Nephron (organoid): ENCODE data around the gene BEND5.
A peak's percentile ranks its signal among the peaks of the same experiment; 100 is the strongest.

Source experiments
- H3K27ac Mint-ChIP-seq, 3 experiments: 2 replicates each; pipeline ENCODE4 v1.8.0; 2020; ENCODE audit warnings: mixed read lengths in 3 of 3, mild to moderate bottlenecking in 2 of 3, moderate library complexity in 1 of 3
- H3K27me3 Mint-ChIP-seq: 2 replicates; pipeline ENCODE4 v1.8.0; 2021; ENCODE audit warnings: low read depth, mild to moderate bottlenecking, moderate library complexity, mixed read lengths
- H3K36me3 Mint-ChIP-seq: 2 replicates; pipeline ENCODE4 v1.8.0; 2020; ENCODE audit warnings: low read depth, mixed read lengths
- H3K4me1 Mint-ChIP-seq: 2 replicates; pipeline ENCODE4 v1.8.0; 2020; ENCODE audit warnings: mixed read lengths
- H3K4me3 Mint-ChIP-seq, 3 experiments: 2 replicates each; pipeline ENCODE4 v1.8.0; 2020; ENCODE audit warnings: mild to moderate bottlenecking in 3 of 3, mixed read lengths in 3 of 3, moderate library complexity in 2 of 3
- H3K9me3 Mint-ChIP-seq: 2 replicates; pipeline ENCODE4 v1.8.0; 2020; ENCODE audit warnings: mixed read lengths
- CTCF ChIP-seq, 3 experiments: fragments of 200-600 bp; sonication (generic); IDR thresholded peaks; one replicate each; pipeline ENCODE4 v1.5.0; 2021; ENCODE audit warnings: antibody characterized with exemption in 3 of 3; ENCODE audit not compliant: unreplicated experiment in 3 of 3

BEND5 gene, protein sequence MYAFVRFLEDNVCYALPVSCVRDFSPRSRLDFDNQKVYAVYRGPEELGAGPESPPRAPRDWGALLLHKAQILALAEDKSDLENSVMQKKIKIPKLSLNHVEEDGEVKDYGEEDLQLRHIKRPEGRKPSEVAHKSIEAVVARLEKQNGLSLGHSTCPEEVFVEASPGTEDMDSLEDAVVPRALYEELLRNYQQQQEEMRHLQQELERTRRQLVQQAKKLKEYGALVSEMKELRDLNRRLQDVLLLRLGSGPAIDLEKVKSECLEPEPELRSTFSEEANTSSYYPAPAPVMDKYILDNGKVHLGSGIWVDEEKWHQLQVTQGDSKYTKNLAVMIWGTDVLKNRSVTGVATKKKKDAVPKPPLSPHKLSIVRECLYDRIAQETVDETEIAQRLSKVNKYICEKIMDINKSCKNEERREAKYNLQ

GRCh38 chr1:48776393-48777218 lies at the start of gene BEND5:
BEND5 (minus strand) TSS chr1:48776891; CDS start chr1:48776831, 60 bp downstream.
- Mint-ChIP-seq H3K4me1 (peaks cover 38% of the 10 kb centered on the region), H3K27me3 (peaks cover 14% of the 10 kb centered on the region), H3K27ac (peak within 1 kb of the TSS; percentile 96 to 99 (median 96)), H3K36me3 (peaks cover 20% of the 10 kb centered on the region), H3K4me3 (peak within 1 kb of the TSS; percentile 97 to 99 (median 98)), H3K9me3 (no peaks in the 10 kb centered on the region)
- TF ChIP-seq CTCF (IDR thresholded peaks at IDR 0.05; ENCODE audit: unreplicated experiment in 3 of 3): no peak

GRCh38 chr1:48823168-48823567 lies 46.5 kb upstream of the BEND5 start:
- peaks cover 17% of the 10 kb centered on the region for H3K27me3 Mint-ChIP-seq
- H3K4me1 Mint-ChIP-seq: peaks cover 5% of the 10 kb centered on the region
- no peaks in the 10 kb centered on the region for H3K9me3 Mint-ChIP-seq
- no peaks in the 10 kb centered on the region for H3K36me3 Mint-ChIP-seq
- TF ChIP-seq CTCF (IDR thresholded peaks at IDR 0.05; ENCODE audit: unreplicated experiment in 3 of 3): no peak
- no peak overlapping the region for H3K4me3 Mint-ChIP-seq
- peak overlapping the region; percentile 85 to 88 (median 87) for H3K27ac Mint-ChIP-seq

GRCh38 chr1:48820491-48820890 lies 43.8 kb upstream of the BEND5 start:
- Mint-ChIP-seq H3K4me1 (no peaks in the 10 kb centered on the region), H3K27me3 (peaks cover 5% of the 10 kb centered on the region), H3K9me3 (no peaks in the 10 kb centered on the region), H3K36me3 (no peaks in the 10 kb centered on the region), H3K27ac (no peak overlapping the region), H3K4me3 (no peak overlapping the region)
- no peak for TF ChIP-seq CTCF (IDR thresholded peaks at IDR 0.05; ENCODE audit: unreplicated experiment in 3 of 3)

GRCh38 chr1:48817505-48818114 lies 40.9 kb upstream of the BEND5 start:
- Mint-ChIP-seq H3K9me3 (peaks cover 3% of the 10 kb centered on the region), H3K36me3 (no peaks in the 10 kb centered on the region), H3K4me1 (peaks cover 4% of the 10 kb centered on the region), H3K27ac (no peak overlapping the region), H3K4me3 (no peak overlapping the region), H3K27me3 (no peaks in the 10 kb centered on the region)
- TF ChIP-seq CTCF (IDR thresholded peaks at IDR 0.05; ENCODE audit: unreplicated experiment in 3 of 3): peak; percentile 66 to 79 (median 71)

GRCh38 chr1:48810740-48811139 lies 34.0 kb upstream of the BEND5 start:
- Mint-ChIP-seq H3K36me3 (no peaks in the 10 kb centered on the region), H3K9me3 (peaks cover 9% of the 10 kb centered on the region), H3K27ac (peak overlapping the region in 2 of 3 experiments; percentile 66 to 69), H3K4me3 (no peak overlapping the region), H3K4me1 (peaks cover 39% of the 10 kb centered on the region), H3K27me3 (no peaks in the 10 kb centered on the region)
- TF ChIP-seq CTCF (IDR thresholded peaks at IDR 0.05; ENCODE audit: unreplicated experiment in 3 of 3): no peak
